Hematopoietic multipotent progenitor cell treated with erythropoietin and hydrocortisone succinate and interleukin-3 and kit ligand, for 8 days (in vitro differentiated cells): ENCODE results near the gene PRKCD.

Source experiments
- DNase-seq: peaks from one replicate; pipeline ENCODE4 v3.0.0-alpha.2; 2015

Gene PRKCD

DNA sequence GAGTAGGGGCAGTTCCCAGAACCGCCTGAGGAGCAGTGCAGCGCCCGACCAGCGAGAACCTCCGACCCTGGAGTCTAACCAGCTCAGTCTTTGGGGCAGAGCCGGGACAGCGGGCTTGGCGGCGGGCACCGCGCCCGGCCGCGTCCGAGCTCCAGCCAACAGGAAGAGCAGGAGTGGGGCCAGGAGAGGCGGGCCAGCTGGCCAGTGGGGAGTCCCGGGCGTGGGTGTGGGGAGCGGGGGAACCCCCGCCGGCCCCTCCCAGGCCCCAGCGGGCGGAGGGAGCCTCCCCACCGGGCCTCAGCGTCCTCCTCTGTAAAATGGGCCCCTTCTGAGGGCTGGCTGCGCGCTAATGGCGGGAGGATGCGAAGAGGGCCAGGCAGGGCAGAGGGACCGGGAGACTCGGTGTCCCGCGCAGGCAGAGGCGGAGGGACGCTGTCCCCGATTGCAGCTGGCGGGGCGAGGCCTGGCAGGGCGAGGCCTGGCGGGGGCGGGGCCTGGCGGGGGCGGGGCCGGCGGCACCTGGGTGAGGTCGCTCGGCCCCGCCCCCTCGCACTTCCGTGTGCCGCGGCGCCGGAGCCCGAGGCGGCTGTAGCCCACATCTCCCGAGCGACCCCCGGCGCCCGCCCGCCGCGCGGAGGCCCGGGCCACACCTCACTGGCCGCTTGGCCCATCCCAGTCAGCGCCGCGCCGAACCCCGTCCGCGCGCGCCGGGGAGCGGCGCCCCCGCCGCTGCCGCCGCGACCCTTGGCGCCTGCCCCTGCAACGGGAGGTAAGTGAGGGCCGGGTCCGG is at the start of gene PRKCD:
PRKCD (plus strand) TSS at position 550 of the 790 bp plus-strand sequence. CDS start 17,214 bp downstream, outside the sequence.
- peak; percentile 66 for DNase-seq

GRCh38 chr3:53111822-53112221 is 49.2 kb upstream of the PRKCD start:
- DNase-seq: no peak

- no peak for DNase-seq
These were observed 47.6 kb upstream of the PRKCD start for GRCh38 chr3:53113293-53114010.

- peak; percentile 85 for DNase-seq
These were observed 47.0 kb upstream of the PRKCD start for GRCh38 chr3:53114011-53114400.

DNA sequence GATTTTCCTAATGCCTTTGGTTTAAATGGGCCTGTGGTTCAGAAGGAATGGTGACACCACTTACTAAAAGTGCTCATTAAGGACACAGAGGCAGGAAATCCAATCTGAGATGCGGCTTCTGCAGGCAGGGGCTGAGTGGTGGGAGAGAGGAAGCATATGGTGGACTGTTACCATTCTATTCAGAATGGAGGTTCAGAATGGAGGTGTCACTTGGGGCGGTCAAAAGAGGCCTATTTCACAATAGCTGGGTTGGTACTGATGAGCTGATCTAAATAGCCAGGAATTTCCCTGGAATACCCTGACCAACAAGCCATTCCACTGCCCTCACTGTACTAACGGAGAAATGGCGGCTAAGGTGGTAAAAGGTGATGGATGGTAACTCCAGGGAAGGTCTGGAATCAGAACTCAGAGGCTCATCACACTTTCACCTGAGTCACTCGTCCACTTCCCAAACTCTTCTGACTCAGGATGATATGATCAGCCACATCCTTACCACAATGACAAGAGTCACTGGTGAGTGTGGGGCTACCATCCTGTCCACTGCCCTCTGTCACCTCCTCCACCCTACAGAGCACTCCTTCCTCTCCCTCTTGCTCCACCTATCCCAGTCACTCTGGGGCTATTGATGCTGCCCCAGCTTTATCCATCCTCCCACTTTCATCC is 46.5 kb upstream of the PRKCD start:
- DNase-seq: peak; percentile 46

DNA sequence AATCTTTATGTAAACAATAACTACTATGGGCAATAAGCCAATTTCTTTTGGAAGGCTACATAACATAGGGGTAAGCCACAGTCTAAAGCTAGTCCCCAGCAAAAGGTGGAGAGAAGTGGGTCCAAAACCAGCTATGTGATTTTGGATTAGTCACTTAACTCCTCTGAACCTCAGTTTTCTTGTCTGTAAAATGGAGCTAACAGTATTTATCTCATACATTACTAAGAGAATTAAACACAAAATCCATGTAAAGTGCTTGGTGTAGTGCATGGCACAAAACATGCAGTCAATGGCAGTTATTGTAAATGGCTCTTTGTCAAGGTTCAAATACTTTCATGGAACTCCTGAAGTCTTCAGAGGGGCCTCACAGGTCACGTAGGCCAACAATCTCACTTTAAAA is 44.1 kb upstream of the PRKCD start:
- no peak for DNase-seq

DNA sequence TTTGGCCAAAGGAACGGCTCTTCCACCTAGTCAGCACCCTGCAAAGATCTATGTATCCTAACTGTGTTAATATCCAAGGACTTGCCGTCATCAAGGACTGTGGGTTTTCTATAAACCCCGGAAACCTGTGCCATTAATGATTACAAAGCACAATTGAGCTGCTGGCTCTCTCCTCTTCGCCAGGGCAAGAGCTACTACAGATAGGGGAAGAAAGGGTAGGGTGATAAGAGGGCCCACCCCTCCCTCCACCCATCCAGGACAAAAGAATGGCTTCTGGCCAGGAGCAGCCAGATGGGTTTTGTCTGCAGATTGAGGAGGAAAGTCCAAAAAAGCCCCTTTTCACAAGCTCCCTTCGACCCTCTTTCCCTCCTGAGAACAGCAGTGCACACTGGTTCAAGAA is 40.7 kb upstream of the PRKCD start:
- DNase-seq: peak; percentile 92

DNA sequence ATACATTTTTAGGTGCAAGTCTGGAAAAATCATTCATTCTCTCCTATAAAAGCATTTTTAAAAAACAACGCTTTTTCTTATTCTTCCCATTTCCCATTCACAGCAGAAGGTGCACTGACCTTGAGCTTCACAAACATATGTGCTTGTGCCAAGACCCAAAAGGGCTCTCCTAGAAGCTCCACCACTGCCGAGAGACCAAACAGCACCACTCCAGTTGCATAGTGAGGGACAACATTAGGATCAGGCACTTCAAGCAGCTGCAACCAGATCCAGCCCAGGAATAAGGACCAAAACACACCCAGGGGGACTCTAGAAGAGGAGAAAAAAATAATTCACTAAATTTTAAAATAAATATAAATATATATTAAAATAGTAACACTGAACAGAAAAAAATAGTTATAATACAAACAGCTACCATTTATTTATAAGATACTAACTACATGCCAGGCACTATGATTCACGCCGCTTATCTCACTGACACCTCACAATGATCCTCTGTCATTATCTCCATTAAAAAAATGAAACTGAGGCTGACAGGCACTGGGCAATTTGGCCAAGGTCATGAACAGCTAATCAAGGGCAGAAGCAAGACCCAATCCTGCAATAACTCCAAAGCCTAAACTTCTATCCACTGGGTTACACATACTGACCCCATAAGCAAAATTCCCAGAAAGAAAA is 38.6 kb upstream of the PRKCD start:
- DNase-seq: peak; percentile 28

GRCh38 chr3:53122933-53123305 is 38.1 kb upstream of the PRKCD start:
- peak; percentile 23 for DNase-seq

GRCh38 chr3:53123510-53123909 is 37.5 kb upstream of the PRKCD start:
- no peak for DNase-seq

- DNase-seq: peak; percentile 57
These were observed 37.1 kb upstream of the PRKCD start for GRCh38 chr3:53123953-53124352.

DNA sequence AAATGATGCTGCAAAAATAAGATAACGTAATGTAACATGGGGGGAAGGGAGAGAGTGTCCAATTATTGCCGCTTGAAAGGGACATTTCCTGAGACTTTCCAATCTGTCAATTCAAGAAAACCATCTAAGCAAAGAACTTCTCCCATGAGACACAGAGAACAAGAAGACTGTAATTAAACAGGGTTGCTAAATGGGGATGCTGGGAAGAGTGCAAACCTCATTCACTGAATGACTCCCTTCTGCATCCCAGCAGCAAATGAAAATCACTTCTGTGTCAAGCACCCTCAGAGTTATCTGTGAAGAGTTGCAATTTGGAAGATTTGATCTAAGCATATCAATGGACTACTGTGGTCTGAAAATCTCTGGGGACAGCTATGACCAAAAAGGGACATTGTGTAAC is 34.4 kb upstream of the PRKCD start:
- DNase-seq: no peak

- DNase-seq: peak; percentile 98
These were observed 31.7 kb upstream of the PRKCD start for GRCh38 chr3:53129344-53129743.

GRCh38 chr3:53130179-53131061 is 30.6 kb upstream of the PRKCD start, which contains the start of gene RFT1:
TSS of gene RFT1 (minus strand) at chr3:53130435. CDS start at chr3:53130400, 35 bp downstream.
- peak; percentile 97 for DNase-seq

DNA sequence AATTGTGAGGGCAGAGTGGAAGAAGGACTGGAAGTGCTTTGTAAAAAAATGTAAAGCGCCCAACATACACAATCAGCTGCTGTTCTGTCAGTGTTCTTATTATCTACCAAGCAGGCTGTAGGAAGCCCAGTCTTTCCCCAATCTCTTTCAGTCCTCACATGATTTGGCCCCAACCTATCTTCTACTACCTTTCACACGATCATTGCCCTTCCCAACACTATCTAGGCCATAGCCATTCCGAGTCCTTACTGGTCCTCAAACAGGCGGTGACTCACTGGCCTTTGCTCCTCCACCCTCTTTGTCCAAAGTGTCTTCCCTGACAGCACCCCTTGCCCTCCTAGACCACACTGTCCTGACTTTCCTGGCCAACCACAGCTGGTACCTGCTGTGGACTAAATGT is 29.9 kb upstream of the PRKCD start:
- DNase-seq: peak; percentile 92

DNA sequence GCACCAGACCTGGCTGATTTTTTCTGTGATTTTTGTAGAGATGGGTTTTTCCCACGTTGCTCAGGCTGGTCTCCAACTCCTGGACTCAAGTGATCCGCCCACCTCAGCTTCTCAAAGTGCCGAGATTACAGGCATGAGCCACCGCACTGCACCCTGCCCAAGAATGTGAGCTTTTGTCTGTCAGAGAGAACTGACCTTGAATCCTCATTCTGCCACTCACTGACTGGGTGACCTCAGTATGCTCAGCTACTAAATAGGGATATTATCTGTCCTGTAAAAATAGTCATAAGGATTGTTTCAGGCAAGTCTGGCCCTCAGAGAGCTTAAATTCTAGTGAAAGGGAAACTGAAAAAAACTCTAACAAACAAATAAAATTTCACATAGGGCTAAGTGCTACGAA is 28.7 kb upstream of the PRKCD start:
- DNase-seq: no peak

- peak; percentile 78 for DNase-seq
These were observed 26.3 kb upstream of the PRKCD start for GRCh38 chr3:53134631-53135232.

DNA sequence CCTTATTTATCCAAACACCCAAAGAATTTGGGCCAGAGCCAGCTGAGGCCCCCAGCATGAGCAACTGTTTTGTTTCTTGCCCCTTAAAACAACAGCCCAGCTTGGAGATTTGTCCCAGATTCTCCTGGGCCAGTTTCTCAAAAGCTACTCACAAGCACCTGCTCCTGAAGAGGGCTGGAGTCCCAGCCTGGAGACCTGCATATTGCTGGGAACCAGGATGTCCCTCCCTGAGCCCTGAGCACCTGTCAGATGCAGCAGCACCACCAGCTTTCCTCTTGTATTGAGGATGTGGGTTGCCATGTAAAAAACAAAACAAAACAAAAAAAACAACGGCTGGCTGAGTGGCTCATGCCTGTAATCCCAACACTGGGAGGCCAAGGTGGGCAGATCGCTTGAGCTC is 23.8 kb upstream of the PRKCD start:
- DNase-seq: no peak

DNA sequence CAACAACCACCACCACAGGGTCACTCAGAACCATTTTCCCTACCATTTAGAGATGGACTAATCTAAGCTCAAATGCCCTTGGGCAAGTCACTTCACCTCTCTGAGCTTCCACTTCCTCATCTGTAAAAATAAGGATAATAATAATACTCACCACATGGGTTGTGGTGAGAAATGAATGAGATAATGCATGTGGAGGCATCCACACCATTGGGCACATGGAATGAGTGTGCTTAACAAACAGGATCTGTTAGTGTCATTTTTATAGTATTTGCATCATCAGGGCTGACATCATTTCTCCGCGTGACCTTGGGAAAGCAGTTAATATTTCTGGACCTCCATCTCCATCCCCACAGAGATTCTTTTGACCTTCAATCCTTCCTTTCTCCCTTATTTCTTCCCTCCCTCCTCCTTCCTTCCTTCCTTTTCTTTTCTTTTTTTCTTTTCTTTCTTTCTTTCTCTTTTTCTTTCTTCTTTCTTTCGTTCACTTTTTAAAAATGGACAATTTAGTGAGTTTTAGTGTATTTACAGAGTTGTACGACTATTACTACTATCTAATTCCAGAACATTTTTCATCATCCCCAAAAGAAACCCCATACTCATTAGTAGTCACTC is 23.1 kb upstream of the PRKCD start:
- no peak for DNase-seq

- DNase-seq: no peak
These were observed 20.8 kb upstream of the PRKCD start for GRCh38 chr3:53139906-53140846.
